ENCODE measurements around the gene RAP2B.

DNA sequence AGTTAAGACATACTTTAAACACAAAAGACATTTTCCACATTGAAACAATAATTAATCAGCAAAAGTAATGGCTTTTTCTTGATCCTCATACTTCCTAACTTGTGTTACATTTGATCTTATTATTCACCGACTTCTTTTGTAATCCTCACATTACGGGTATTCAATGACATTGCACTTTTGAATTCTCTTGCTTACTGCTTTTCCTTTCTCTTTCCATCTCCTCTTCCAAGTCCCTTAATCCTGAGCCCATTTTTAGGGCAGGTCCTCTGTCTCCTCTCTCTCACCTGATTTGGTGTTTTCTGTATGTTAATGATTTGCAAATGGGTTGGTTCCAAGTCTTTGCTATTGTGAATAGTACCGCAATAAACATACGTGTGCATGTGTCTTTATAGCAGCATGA, 48.5 kb upstream of the RAP2B start:
- no peak for TF ChIP-seq POLR2A (IDR thresholded peaks at IDR 0.05)
- TF ChIP-seq, protein P1, sequence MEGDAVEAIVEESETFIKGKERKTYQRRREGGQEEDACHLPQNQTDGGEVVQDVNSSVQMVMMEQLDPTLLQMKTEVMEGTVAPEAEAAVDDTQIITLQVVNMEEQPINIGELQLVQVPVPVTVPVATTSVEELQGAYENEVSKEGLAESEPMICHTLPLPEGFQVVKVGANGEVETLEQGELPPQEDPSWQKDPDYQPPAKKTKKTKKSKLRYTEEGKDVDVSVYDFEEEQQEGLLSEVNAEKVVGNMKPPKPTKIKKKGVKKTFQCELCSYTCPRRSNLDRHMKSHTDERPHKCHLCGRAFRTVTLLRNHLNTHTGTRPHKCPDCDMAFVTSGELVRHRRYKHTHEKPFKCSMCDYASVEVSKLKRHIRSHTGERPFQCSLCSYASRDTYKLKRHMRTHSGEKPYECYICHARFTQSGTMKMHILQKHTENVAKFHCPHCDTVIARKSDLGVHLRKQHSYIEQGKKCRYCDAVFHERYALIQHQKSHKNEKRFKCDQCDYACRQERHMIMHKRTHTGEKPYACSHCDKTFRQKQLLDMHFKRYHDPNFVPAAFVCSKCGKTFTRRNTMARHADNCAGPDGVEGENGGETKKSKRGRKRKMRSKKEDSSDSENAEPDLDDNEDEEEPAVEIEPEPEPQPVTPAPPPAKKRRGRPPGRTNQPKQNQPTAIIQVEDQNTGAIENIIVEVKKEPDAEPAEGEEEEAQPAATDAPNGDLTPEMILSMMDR (IDR thresholded peaks at IDR 0.05), result no peak
